Stimulated activated CD8-positive, alpha-beta memory T cell treated with anti-CD3 and anti-CD28 coated beads, Interleukin-7, amount 100 ng/mL, for 48 hours (primary cell): ENCODE measurements around the gene STAT4.

Experiments
- DNase-seq, 2 donors: peaks; one replicate each; pipeline ENCODE4 v3.0.0-alpha.2; 2020; ENCODE audit warnings: low read depth in 1 of 2; ENCODE audit errors: extremely low read depth in 1 of 2

The STAT4 gene

DNA sequence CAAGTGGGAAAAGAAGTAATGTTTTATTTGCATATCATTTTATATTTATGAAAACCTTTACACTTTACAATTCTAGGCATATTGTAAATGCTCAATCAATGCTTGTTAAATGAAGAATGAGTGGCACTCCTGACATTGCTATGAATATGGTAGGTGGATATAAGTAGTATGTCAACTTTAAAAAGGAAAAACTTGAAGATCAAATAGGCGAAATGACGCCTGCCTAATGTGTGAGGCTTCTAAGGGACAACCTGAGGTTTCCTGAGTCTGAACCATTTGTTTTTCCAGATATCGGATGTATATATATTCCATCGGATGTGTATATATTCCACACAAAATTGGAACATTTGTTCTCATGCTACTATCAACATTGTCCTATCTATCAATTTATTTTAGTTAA, 1.4 kb downstream of the STAT4 start:
- DNase-seq = no peak

DNA sequence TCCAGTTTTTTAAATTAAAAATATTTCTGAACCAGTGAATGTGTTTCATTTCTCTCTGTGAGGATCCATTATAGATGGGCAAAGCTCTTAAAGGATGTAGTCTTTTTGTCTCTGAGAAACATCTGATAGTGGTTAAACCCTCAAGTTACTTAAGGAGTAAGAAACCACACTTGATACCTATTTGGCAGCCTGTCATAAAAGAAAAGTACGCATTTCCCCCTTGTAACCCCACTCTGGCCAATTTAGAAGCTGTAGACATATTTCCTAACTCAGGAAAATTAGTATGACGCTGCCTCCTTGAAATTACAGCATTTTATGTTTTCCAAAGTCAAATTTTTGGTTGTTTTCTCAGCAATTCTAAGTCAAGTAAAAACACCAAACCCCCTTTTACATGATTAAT, 2.0 kb downstream of the STAT4 start:
- DNase-seq = no peak

DNA sequence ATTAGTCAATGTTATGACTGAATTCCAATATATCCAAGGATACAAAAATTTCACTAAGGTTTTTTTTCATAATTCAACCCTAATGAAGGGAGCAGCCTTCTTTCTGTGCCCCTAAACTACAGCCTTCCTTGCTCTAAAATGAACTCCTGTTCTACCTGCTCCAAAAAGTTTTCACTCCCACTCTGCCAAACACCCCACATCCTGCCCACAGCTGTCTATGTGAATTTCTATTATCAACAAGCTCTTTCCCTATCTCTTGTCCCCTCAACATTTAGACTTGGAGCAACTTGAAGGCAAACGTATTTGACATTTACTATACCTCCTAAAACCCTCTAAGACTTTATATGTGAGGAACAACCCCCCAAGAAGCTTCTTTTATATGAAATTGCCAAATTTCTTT, 2.5 kb downstream of the STAT4 start:
- DNase-seq = no peak

DNA sequence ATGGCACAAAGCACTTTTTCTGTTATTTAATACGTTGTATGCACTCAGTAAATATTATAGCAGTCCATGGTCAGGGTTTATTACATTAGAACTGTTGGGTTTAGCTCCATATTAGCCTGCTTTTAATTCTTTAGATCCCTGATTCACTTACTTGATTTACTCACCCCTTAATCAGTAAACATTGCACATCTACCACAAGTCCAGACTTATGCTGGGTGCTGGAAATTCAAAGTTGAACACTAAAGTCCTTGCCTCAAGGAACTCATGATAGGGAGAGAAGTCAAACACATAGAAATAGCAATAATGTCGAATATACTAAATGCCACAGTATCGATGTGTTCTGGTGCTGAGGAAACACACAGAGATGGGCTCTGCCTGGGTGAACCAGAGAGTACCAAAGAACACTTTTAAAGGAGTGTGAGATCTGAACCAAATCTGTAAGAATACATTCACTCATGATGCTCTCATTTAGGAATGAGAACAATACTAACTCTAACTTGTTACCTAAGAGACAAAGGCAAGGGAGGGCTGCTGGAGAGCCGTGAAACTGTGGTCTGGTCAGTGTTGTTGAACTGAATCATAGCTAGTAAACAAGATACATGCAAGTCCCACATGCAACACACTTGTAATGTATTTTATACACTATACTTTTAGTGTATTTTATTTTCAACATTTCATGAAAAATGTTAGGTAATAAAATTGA, 4.9 kb downstream of the STAT4 start:
- no peak for DNase-seq

DNA sequence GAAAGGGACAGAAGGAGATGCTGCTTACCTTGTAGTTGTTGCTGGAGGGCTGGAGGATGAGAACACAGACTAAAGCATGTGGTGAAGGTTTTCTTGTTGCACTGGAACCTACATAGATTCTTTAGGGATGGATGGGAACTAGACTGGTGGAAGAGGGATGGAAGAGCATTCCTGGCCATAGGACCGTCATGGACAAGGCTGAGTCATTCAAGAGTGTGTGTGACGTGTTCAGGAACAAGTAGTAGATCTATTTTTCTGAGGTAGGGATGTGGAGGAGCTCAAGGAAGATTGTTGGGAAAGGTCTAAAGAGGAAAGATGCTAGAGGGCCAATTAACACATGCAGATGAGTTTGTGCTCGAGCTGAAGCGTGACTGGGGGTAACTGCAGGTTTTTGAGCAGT, 6.6 kb downstream of the STAT4 start:
- no peak for DNase-seq

DNA sequence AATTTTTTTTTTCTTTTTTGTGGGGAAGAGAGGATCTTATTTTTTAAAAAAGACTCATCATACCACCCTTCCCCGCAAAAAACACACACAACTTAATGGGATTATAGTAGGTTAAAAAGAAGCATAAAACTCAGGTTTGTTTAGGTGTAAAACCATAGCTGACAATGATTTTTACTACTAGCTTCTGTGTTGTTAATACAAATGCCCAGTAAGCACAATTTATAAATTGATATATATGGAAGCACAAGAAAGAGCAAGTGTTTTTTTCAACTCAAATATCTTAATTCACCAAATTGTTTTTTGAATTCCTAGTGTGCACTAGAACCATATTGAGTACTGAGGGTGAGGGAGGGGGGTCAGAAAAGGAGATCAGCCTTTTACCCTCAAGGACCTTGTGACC, 7.0 kb downstream of the STAT4 start:
- no peak for DNase-seq

DNA sequence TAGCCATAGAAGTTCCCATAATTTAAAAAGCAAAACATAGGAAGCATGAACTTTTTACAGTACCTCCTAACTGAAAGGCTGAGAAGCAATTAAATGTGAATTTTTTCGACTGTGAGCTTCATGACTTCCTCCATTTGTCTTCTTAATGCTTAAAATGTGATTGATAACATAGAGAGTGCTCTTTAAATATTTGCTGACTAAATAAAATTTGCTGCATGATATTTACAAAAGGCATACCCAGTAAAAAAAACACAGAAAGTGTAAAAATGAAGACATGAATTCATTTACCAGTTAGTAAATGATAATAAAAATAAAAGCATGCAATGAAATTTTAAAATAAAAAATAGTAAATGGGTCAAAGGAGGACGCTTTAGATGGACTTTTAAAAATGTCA, 21.9 kb downstream of the STAT4 start:
- no peak for DNase-seq

DNA sequence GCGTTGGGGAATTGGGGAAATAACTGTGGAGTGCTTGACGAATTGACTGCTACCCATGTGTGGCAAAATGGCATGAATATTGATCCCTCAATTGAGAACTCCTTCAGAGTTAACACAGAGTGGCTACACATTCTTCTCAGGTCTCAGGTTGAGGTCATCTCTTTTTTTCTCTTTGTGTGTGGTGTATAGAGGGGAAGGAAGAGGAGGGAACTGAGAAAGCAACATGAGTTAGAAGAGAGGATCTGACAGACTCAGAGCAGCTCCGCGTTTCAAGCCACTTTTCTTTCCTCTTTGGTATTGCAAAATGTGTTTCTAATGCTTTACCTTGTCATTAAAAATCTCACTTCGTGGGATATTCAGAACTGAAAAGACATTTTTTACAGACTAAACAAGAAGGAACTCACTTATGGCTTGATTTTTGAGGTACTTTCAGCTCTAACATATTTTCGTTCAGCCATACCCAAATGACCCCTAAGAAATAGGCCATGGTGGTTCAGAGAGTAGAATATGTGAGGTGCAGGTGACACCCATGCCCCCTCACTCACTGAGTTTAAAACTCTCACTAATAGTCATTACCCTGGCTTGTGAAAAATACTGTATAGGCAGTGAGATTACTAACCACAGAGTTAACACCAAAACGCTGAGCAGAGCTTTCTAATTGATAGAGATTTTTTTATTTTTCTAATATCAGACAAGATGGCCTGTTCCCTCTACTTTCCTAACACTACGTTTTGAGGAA, 22.5 kb downstream of the STAT4 start:
- no peak for DNase-seq

DNA sequence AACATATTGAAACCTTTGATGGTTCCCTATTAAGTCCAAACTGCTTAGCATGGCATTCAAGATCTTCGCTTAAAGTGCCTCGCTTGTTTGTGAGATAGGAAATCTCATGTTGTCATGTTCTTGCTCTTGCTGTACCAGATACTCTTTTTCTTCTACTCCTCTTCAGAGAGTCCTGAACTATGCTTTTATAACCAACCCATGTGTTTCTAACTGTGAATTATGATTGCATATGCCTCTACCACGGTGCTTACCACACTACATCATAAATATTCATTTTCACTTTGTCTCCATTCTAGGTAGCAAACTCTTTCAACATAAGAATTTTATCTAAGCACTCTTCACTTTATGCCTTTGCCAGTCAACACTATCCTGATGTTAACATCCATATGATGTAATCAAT, 23.6 kb downstream of the STAT4 start:
- no peak for DNase-seq

DNA sequence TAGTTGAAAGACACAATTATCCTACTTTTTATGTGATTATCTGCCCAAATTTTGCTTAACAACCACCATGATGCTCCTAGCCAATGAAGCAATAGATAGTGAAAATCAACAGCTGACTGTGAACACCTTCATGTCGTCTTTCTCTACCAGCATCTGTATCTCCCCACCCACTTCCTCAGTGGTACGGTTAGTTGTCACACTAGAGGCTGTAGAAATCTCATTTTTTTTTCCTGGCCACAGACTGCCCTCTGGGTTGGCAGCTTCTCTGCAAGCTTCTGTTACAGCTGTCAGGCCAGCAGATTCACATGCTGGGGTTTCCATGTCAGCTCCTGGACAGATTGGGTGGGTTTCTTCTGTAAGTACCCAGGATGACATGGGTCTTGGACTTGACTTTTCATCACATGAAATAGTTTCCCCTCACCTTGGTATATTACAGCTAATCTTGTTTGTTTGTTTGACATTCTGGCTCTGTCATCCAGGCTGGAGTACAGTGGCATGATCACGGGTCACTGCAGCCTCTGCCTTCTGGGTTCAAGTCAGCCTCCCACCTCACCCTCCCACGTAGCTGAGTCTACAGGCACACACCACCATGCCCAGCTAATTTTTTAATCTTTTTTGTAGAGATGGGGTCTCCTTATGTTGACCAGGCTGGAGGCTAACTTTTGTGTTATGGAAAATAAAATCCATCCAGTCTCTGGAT, 24.3 kb downstream of the STAT4 start:
- DNase-seq = no peak

DNA sequence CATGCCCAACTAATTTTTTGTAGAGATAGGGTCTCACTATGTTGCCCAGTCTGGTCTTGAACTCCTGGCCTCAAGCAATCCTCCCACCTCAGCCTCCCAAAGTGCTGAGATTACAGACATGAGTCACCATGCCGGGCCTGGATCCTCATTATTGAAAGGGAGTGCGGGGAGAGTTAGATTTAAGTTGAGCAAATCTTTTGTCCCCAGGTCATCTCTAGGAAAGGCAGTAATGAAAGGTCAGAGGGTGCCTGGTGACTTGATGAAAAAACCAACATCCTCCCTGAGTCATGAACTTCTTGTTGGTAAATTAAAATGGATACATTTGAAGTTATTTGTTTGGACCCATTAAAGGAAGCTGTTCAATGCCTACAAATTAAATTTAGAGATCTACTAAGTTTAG, 25.1 kb downstream of the STAT4 start:
- no peak for DNase-seq

DNA sequence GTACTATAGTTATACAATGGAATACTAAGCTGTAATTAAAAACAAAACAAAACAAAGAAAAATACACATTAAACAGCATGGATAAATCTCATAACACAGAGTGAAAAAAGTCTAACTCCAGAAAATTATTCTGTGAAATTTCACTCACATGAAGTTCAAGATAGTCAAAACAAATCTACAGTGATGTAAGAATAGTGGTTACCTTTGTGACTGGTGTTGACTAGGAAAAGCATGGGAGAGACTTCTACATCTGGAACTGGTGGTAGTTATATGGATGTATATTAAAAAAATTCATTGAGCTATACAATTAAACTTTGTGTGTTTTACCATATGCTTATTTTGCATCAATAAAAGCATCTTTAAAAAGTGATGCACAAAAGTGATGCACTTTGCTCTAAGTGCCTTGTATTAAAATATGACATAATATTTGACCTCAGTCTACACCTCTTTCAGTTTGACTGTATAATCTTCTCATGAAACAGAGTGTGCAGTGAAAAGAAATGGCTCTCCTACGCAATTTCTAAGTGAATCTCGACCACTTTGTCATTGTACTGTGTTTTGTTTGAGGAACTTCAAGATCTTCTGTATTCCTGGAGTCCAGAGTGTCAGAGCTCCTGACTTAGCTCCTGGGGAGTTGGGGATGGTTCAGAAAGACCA, 28.0 kb downstream of the STAT4 start:
- no peak for DNase-seq

DNA sequence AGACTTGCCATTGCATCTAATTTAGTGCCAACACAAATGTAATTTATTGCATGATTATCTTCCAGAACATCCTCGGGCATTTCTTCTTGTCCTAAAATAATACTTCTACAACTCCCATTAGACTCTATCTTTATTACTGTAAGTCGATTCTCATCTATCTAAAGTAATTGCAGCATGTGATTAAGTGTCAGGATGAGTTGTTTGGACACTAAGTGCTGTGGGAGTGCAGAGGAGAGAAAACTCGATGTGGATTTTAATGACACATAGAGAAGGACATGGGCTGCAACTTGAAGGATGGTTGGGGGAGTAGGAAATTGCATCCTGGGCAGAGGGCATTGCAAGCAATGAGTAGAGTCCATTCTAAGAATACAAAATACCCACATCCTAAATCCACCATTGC, 33.5 kb downstream of the STAT4 start:
- no peak for DNase-seq

DNA sequence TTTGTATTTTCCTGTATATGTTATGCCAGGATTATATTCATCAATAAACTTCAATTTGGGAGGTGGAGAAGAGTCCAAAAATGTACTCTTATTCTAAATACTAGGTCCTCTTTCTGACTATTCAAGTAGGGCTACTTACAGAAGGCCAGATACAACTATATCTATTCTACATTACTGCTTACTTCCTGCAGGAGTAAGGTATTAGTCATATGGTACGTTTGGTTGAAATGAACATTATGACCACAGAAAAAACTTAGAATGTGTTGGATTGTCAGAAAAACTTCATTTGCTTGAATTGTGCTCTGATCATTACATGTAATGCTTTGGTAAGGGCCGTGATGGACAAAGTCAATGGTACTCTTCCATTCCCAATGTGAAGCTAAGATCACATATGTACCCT, 35.0 kb downstream of the STAT4 start:
- DNase-seq = no peak

DNA sequence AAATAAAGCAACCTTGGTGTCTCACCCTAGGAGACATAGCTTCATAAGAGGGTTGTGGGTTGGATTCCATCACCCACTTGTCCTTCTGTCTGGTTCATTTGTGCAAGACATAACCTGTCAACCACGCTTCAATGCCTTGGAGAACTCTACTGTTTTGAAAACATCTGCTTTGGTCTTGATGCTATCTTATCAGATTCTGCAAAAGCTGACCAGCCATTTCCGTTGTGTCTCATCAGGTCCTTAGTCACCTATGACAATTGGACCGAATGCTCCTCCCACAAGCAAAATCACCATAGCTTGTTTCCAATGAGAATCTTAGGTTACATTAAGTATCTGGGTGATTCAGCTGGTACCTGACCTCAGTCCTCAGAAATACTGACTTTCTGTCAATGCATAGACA, 35.4 kb downstream of the STAT4 start:
- DNase-seq = peak; percentile 20 to 70

DNA sequence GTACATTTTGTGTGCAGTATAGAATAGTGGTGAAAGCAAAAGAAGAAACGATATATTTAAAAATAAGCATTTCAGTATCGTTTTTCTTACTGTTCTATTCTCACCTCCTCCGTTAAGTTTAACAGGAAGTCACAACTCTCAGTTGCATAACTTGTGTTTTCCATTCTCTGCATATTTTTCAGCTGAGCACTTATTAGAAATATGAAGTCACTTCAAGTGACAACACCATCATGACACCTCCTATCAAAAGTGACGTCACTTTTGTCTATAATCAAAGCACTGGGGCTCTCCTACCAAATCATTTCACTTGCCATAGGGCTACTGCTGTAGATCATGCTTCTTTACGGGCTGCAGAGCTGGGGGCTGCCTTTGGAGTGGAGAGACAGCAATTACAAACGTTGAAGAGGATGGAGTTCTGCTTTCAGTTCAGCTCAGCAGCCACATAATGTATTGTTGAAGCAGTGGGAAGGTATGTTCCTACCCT, 36.3 kb downstream of the STAT4 start:
- no peak for DNase-seq

DNA sequence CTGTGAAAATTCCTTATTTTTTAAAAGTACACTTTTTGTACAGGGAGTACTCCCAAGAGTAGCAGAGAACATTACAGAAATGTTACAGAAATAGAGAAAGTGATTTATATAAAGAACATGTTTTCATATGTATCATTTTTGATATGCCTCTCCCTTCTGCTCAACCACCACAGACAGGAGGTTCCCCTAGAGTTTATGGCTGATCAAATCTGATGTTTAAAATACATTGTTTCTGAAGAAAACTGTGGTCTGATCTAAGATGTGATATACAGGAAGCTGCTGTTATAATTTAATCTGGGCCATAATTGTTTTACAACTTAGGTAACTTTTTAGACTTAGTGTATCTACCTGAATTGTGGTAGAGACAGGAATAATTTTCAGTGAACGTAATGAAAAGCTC, 37.0 kb downstream of the STAT4 start:
- DNase-seq = no peak

DNA sequence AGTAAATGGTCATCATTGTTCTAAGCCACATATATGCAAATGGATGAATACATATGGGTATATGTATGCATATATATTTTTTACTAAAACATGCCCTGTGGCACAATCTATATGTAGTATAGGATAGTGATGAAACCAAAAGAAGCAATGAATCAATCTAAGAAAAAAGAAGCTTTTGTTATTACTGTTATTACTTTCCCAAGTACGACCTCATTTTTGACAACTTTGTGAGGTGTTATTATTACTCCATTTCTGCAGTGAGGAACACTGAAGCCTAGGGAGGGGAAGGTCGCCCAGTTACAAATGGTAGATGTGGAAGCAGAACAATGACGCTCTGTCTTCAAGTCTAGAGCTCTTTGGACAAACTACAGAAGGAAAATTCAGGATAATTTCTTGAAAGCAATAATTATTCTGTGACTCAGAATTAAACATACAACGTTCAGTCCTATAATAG, 38.3 kb downstream of the STAT4 start:
- no peak for DNase-seq

DNA sequence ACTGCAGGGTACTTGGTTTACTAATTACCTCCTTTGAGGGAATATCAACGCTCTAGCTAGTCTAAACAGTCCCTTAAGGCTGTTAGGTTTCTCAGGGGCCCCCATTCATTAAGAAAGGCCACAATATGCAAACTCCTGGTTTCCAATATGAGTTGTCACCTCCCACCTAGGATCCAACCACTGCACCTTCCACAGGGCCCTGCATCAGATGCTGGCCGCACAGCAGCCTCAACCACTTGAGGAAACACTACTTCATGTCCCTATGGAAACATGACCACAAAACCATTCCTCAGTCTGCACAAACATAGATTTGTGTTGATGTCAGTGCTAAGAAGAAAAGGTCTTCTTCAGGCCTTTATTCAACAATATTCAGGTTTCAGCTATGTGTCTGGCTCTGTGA, 40.9 kb downstream of the STAT4 start:
- peak in 1 of 2 donors; percentile 30 for DNase-seq

DNA sequence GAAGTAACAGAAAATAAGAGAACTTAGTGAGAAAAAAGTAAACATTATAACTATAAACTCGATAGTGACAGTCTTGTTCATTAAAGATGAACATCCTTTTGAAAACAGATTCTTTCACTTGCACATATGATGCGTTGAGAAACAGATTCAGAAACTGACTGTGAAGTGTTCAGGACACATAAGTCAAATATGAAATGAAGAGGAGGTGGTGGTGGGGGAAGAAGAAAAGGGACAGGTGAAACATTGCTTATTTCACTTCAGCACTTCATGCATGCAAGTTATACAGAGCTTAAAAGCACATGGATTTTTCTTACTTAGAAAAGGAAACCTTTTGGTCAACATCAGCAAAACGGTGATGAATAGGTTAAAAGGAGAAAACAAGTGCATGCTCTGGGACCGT, 42.5 kb downstream of the STAT4 start:
- DNase-seq = no peak

DNA sequence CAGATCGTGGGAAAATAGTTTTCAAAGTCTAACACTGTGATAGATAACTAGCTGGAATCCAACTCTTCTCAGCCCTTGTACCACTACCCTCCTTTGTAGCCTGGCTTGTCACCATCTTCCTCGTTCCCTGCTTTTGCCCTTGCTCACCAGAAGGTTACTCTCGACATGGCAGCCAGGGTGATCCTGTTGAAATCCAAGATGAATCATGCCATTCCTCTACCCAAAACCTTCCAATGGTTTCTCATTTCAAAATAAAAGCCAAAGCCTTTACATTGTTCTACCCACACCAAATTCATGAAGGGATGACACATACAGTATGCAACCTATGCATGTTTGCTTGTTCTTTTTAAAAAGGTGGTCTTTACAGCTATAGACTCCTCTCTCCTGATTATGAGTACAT, 45.7 kb downstream of the STAT4 start:
- no peak for DNase-seq
